Fibroblast of pulmonary artery (primary cell): ENCODE data around the gene DMD.

ENCODE experiments used
- DNase-seq: peaks from one replicate; pipeline ENCODE4 v3.0.0-alpha.2; 2010; ENCODE audit warnings: low read depth
- H3K4me3 ChIP-seq: replicated peaks from 2 replicates; pipeline ENCODE4 v1.5.1; 2011; ENCODE audit warnings: low read depth, mild to moderate bottlenecking, control low read depth, low read length, moderate library complexity
- CTCF ChIP-seq: IDR thresholded peaks from 2 replicates; pipeline ENCODE4 v1.5.1; 2011; ENCODE audit warnings: mild to moderate bottlenecking, control low read depth, low read length, inconsistent platforms; ENCODE audit errors: missing control alignments

The DMD gene

GRCh38 chrX:32448320-32448719, 763.0 kb downstream of the DMD start:
- TF ChIP-seq CTCF, result no peak
- H3K4me3 ChIP-seq, result no peak overlapping the region
- DNase-seq, result no peak

GRCh38 chrX:32447640-32448039, 763.7 kb downstream of the DMD start:
- no peak for DNase-seq
- no peak for TF ChIP-seq CTCF
- H3K4me3 ChIP-seq, result no peak overlapping the region

- no peak overlapping the region for H3K4me3 ChIP-seq
- no peak for TF ChIP-seq CTCF
- DNase-seq, result no peak
Observed at GRCh38 chrX:32443841-32444240, 767.5 kb downstream of the DMD start.

GRCh38 chrX:32421266-32421665, 790.1 kb downstream of the DMD start:
- no peak for TF ChIP-seq CTCF
- DNase-seq, result no peak
- no peak overlapping the region for H3K4me3 ChIP-seq

- H3K4me3 ChIP-seq, result no peak overlapping the region
- TF ChIP-seq CTCF, result no peak
- peak; percentile 2 for DNase-seq
Observed at GRCh38 chrX:32408389-32408788, 803.0 kb downstream of the DMD start.

- TF ChIP-seq CTCF, result no peak
- no peak for DNase-seq
- H3K4me3 ChIP-seq, result no peak overlapping the region
Observed at GRCh38 chrX:32397562-32398216, 813.7 kb downstream of the DMD start.

GRCh38 chrX:32395878-32396277, 815.5 kb downstream of the DMD start:
- no peak for TF ChIP-seq CTCF
- H3K4me3 ChIP-seq, result no peak overlapping the region
- no peak for DNase-seq
